GM21717 (cell line): ENCODE data around the gene ZBTB18.
A peak's percentile ranks its signal among the peaks of the same experiment; 100 is the strongest.
"Not testable (repeated sequence)": the region's sequence is repeated elsewhere in the genome, so short reads cannot be mapped to it uniquely, and the experiment has no call there.

Source experiments
- ATAC-seq: cut with Tn5 transposase; IDR thresholded peaks from one replicate; pipeline ENCODE4 v1.9.1; 2021; ENCODE audit warnings: mild to moderate bottlenecking, moderate library complexity; ENCODE audit not compliant: unreplicated experiment

The ZBTB18 gene

GRCh38 chr1:244041466-244042120, 9.5 kb upstream of the ZBTB18 start:
- no peak for ATAC-seq

GRCh38 chr1:244042293-244042692, 8.8 kb upstream of the ZBTB18 start:
- ATAC-seq: no peak

- ATAC-seq: no peak
Observed at GRCh38 chr1:244044423-244044822, 6.7 kb upstream of the ZBTB18 start.

- ATAC-seq: not testable (repeated sequence)
Observed at GRCh38 chr1:244046254-244046653, 4.8 kb upstream of the ZBTB18 start.

- no peak for ATAC-seq
Observed at GRCh38 chr1:244046907-244047611, 4.0 kb upstream of the ZBTB18 start.

GRCh38 chr1:244047621-244048255, 3.3 kb upstream of the ZBTB18 start:
- peak; percentile 73 for ATAC-seq

- ATAC-seq: peak; percentile 71
Observed at GRCh38 chr1:244048256-244049161, 2.6 kb upstream of the ZBTB18 start.

- ATAC-seq: no peak
Observed at GRCh38 chr1:244049162-244050013, 1.7 kb upstream of the ZBTB18 start.

GRCh38 chr1:244050014-244050834, 859 bp upstream of the ZBTB18 start:
- no peak for ATAC-seq

- no peak for ATAC-seq
Observed at GRCh38 chr1:244052016-244052727, 1.1 kb downstream of the ZBTB18 start.

- ATAC-seq: no peak
Observed at GRCh38 chr1:244052728-244053312, 1.7 kb downstream of the ZBTB18 start.

- ATAC-seq: no peak
Observed at GRCh38 chr1:244053831-244054230, 2.7 kb downstream of the ZBTB18 start.

GRCh38 chr1:244054247-244054923, 3.3 kb downstream of the ZBTB18 start:
- no peak for ATAC-seq

GRCh38 chr1:244054924-244055263, 3.8 kb downstream of the ZBTB18 start:
- ATAC-seq: no peak

- no peak for ATAC-seq
Observed at GRCh38 chr1:244056577-244056976, 5.5 kb downstream of the ZBTB18 start.

- no peak for ATAC-seq
Observed at GRCh38 chr1:244057474-244058385, 6.6 kb downstream of the ZBTB18 start.

GRCh38 chr1:244060117-244060516, 9.0 kb downstream of the ZBTB18 start:
- no peak for ATAC-seq
